HFFc6 (cell line): ENCODE data around the gene TBL3. TPM values are rescaled to one million over a fixed set of nuclear protein-coding genes. Genes with fewer than 3 reads are reported as not detected.
"Not testable (repeated sequence)": the region's sequence is repeated elsewhere in the genome, so short reads cannot be mapped to it uniquely, and the experiment has no call there.

ENCODE experiments used
- DNase-seq: peaks from one replicate; pipeline ENCODE4 v3.0.0-alpha.2; 2018
- H3K27ac Mint-ChIP-seq: 2 replicates; pipeline ENCODE4 v1.8.0; 2020; ENCODE audit warnings: mild to moderate bottlenecking, mixed read lengths
- H3K27me3 Mint-ChIP-seq: 2 replicates; pipeline ENCODE4 v1.8.0; 2021; ENCODE audit warnings: mild to moderate bottlenecking, moderate library complexity, mixed read lengths; ENCODE audit not compliant: insufficient read depth
- H3K36me3 Mint-ChIP-seq: 2 replicates; pipeline ENCODE4 v1.8.0; 2021; ENCODE audit warnings: low read depth, mixed read lengths
- H3K4me1 Mint-ChIP-seq: 2 replicates; pipeline ENCODE4 v1.8.0; 2020; ENCODE audit warnings: low read depth, mixed read lengths
- H3K4me3 Mint-ChIP-seq: 2 replicates; pipeline ENCODE4 v1.8.0; 2020; ENCODE audit warnings: mild to moderate bottlenecking, moderate library complexity, mixed read lengths
- H3K9me3 Mint-ChIP-seq: 2 replicates; pipeline ENCODE4 v1.8.0; 2020; ENCODE audit warnings: mild to moderate bottlenecking, mixed read lengths
- total RNA-seq, 6 experiments: library from RNA; stranded (reverse); fragmentation: NEBNext Ultra II Directional; extraction: Animal tissue kit (Norgen Biotek cat#: 25700); gene quantifications; 2 replicates in 1 of 6; 3 replicates in 5 of 6; pipeline ENCODE4 v1.2.3, GENCODE V29; 2021
- TF ChIP-seq, protein P1 (sequence below): fragments of 200-600 bp; sonication (generic); IDR thresholded peaks from 2 replicates; pipeline ENCODE4 v1.5.0; 2021; ENCODE audit warnings: antibody characterized with exemption, mild to moderate bottlenecking

Gene TBL3
- total RNA-seq, 6 experiments from 2014 or later = 42.4 to 47.3 (median 44.1) TPM

DNA sequence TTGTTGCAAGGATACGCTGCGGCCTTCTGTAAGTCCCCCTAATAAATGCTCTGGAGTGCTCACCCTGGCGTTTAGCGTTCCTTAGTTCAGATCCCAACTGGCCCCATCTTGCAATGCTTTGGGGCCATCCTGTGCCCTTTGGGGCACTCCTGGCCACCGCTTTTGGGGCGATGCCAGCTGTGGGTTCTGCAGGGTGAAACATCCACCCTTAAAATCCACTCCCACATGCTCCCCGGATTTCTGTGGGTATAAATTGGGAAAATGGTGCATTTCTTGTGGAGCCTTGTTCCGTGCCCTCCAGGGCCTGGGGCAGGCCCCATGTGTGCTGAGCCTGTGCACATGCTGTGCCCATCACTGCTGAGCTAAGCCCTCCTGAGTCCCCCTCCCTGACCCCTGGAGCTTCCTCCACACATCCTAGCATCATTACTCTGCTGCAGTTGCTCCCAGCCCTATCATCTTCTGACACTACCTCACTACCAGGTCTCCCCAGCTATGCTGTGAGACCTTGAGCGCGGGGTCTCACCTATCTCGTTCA is 34.8 kb upstream of the TBL3 start:
- DNase-seq = no peak
- no peak overlapping the region for H3K27ac Mint-ChIP-seq
- no peak overlapping the region for H3K4me3 Mint-ChIP-seq
- H3K4me1 Mint-ChIP-seq = peaks cover 8% of the 10 kb centered on the region
- TF ChIP-seq, protein P1, sequence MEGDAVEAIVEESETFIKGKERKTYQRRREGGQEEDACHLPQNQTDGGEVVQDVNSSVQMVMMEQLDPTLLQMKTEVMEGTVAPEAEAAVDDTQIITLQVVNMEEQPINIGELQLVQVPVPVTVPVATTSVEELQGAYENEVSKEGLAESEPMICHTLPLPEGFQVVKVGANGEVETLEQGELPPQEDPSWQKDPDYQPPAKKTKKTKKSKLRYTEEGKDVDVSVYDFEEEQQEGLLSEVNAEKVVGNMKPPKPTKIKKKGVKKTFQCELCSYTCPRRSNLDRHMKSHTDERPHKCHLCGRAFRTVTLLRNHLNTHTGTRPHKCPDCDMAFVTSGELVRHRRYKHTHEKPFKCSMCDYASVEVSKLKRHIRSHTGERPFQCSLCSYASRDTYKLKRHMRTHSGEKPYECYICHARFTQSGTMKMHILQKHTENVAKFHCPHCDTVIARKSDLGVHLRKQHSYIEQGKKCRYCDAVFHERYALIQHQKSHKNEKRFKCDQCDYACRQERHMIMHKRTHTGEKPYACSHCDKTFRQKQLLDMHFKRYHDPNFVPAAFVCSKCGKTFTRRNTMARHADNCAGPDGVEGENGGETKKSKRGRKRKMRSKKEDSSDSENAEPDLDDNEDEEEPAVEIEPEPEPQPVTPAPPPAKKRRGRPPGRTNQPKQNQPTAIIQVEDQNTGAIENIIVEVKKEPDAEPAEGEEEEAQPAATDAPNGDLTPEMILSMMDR = no peak
- no peaks in the 10 kb centered on the region; the same call in 1 of the 2 replicates for H3K36me3 Mint-ChIP-seq
- H3K27me3 Mint-ChIP-seq = no peaks in the 10 kb centered on the region
- no peaks in the 10 kb centered on the region for H3K9me3 Mint-ChIP-seq

DNA sequence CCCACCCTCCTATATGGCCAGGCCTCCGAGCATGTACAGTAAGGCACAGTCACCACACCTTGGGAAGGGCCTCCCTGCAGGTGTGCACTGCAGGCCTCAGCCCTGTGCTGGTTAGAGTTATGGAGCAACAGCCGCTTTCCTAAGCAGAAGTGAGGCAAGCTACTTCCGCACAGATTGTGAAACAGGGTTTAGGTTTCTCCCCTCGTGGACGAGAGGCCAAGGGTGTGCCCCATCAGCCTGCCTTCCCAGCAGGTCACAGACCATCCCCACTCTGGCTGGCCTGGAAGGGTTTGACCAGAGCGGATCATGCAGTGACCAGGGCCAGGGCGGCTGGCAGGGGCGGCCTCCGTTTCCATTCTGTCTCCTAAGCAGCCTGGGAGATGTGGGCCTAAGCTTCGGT is 33.5 kb upstream of the TBL3 start:
- H3K4me1 Mint-ChIP-seq = peaks cover 9% of the 10 kb centered on the region
- no peaks in the 10 kb centered on the region for H3K9me3 Mint-ChIP-seq
- no peak overlapping the region for H3K27ac Mint-ChIP-seq
- peaks cover 2% of the 10 kb centered on the region; the same call in 1 of the 2 replicates for H3K27me3 Mint-ChIP-seq
- no peaks in the 10 kb centered on the region; the same call in 1 of the 2 replicates for H3K36me3 Mint-ChIP-seq
- DNase-seq = no peak
- no peak overlapping the region for H3K4me3 Mint-ChIP-seq
- TF ChIP-seq, protein P1 = no peak

DNA sequence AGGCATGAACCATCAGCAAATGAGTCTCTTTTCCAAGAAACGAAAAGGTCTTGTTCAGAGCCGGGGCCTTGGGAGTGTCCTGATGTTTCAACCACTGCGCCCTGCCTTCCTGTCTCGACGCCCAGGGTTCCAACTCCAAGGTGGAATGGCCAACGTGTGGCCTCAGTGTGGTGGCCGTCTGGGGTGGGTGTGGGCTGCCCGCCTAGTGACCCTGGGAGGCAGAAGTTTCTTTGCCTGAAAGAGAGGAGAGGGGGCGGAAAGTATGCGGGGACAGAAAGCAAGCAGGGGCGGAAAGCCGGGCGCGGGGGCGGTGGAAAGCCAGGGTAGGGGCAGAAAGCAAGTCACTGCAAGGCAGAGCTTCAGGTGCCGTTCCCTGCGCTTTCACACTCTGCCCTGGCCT is 32.9 kb upstream of the TBL3 start:
- TF ChIP-seq, protein P1 = no peak
- H3K9me3 Mint-ChIP-seq = no peaks in the 10 kb centered on the region
- no peaks in the 10 kb centered on the region; the same call in 1 of the 2 replicates for H3K36me3 Mint-ChIP-seq
- H3K4me1 Mint-ChIP-seq = peaks cover 9% of the 10 kb centered on the region
- no peak overlapping the region for H3K4me3 Mint-ChIP-seq
- peaks cover 2% of the 10 kb centered on the region; the same call in 1 of the 2 replicates for H3K27me3 Mint-ChIP-seq
- no peak overlapping the region for H3K27ac Mint-ChIP-seq
- DNase-seq = no peak

DNA sequence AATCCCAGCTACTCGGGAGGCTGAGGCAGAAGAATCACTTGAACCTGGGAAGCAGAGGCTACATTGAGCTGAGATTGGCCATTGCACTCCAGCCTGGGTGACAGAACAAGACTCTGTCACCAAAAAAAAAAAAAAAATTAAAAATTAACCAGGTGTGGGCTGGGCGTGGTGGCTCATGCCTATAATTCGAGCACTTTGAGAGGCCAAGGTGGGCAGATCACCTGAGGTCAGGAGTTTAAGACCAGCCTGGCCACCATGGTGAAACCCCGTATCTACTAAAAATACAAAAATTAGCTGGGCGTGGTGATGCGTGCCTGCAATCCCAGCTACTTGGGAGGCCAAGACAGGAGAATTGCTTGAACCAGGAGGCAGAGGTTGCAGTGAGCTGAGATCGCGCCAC is 32.0 kb upstream of the TBL3 start:
- H3K27me3 Mint-ChIP-seq, H3K27ac Mint-ChIP-seq, H3K4me3 Mint-ChIP-seq, H3K4me1 Mint-ChIP-seq, H3K36me3 Mint-ChIP-seq, DNase-seq, H3K9me3 Mint-ChIP-seq: not testable (repeated sequence)

DNA sequence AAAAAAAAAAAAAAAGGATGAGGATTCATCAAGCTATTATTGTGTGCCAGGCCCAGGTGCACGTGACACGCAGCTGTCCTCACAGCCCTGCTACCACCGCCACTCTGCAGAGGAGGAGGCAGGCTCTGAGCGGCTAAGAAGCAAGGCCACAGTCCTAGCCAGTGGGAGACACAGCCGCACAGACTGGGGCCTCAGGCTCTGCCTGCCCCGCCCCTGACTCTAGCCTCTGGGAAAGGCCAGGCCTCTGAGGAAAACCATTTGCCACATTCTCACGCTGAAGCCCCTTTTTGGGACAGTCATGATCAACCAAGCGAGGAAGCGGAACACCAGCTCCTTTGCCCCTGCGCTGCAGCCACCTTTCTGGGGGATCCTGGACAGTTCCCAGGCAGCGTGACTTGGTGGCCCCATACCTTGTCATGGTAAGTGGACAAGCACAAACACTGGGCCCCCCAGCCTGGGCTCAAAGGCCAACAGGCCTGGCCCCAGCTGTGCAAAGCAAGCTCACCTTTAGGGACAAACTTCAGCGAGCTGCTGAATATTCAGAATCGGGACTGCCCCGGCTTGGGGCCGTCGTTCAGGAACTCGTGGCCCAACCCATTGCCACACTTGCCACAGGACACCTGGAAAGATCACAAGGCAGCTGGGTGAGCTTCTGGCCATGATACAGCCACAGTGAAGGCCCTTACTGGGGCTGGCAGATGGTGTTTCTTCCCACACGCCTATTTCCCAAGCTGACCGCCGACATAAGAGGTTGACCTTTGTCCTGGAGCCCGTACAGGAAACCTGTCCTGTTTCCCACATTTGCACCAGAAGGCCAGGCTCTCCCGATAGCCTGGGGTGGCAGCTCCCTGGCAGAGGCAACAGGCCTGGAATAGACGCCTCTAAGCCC is 31.3 kb upstream of the TBL3 start:
- peaks cover 9% of the 10 kb centered on the region for H3K4me1 Mint-ChIP-seq
- no peak overlapping the region for H3K4me3 Mint-ChIP-seq
- peaks cover 2% of the 10 kb centered on the region for H3K27me3 Mint-ChIP-seq
- no peaks in the 10 kb centered on the region for H3K9me3 Mint-ChIP-seq
- H3K36me3 Mint-ChIP-seq = no peaks in the 10 kb centered on the region; the same call in 1 of the 2 replicates
- no peak for DNase-seq
- H3K27ac Mint-ChIP-seq = no peak overlapping the region
- TF ChIP-seq, protein P1 = no peak
